Measurements from ENCODE around the gene TMPRSS11B.
"Not testable (repeated sequence)": the region's sequence is repeated elsewhere in the genome, so short reads cannot be mapped to it uniquely, and the experiment has no call there.

Gene TMPRSS11B

DNA sequence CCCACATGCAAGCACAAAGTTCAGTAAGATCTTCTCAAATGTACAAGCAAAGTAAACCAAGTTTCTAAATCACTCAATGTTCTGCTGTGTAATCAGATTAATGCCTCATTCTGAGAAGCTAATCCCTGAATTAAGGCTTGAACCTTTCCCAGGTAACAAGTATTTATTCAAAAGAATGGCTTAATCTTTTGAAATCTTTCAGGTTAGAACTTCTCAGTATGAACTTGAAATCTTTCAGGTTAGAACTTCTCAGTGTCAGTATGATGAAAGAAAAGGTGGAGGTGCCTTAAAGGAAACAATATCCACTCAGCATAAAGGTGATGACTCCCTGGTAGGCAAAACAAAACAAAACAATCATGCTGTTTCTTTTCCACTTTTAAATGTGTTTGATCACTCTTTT is 29.0 kb downstream of the TMPRSS11B start:
- no peak for DNase-seq

DNA sequence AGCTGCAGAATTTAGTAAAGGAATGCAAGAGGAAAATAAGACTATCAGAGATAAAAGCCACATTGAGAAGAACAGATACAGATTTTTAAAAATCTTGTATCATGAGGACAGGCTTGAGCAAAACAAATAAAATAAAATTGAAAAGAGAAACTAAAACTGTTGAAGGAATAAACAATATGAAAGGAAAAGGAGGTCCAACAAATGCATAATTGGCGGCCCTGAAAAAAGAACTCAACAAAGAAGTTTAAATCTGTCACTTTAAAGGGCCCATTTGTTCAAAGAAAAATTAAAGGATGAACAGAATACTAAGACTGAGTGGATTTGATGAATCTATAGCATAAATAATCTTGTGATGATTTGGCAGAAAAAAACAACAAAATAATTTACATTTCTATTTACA is 36.5 kb downstream of the TMPRSS11B start:
- no peak for DNase-seq

DNA sequence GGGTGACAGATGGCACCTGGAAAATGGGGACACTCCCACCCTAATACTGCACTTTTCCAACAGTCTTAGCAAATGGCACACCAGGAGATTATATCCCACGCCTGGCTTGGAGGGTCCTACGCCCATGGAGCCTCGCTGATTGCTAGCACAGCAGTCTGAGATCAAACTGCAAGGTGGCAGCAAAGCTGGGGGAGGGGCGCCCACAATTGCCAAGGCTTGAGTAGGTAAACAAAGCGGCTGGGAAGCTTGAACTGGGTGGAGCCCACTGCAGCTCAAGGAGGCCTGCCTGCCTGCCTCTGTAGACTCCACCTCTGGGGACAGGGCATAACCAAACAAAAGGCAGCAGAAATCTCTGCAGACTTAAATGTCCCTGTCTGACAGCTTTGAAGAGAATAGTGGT is 51.2 kb downstream of the TMPRSS11B start:
- DNase-seq = not testable (repeated sequence)

DNA sequence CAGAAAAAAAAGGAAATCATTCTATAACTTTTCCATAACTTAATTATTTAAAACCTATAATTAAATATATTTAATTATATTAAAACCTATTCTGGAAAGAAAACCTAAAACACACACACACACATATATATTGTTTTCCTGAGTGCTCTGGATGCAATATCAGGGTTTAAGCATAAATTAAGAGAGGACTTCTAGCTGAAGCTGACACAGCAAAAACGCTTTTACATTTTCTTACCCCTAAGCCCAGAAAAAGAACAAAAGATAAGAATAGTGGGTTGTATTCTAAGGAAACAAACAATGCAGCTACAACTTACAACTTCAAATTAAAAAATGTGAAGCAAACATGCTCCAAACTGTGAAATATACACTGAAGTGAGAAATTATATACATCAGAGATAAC is 52.3 kb downstream of the TMPRSS11B start:
- no peak for DNase-seq

DNA sequence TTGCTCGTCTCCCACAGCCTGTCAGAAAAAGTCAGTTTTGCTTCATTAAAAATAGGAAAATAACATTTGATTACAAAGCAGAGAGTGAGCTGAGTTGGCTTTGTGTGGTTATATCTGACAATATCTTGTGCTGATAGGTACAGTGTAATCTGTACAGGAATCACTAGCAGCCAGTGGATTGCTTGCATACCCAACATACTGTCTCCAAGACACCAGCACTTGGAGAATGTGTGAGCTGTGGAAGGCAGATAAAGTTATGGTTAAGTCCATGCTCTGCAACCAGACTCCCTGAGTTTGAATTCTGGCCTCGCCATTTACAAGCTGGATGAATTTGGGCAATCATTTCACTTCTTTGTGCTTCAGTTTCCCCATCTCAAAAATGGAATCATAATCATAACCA is 58.3 kb downstream of the TMPRSS11B start:
- no peak for DNase-seq

DNA sequence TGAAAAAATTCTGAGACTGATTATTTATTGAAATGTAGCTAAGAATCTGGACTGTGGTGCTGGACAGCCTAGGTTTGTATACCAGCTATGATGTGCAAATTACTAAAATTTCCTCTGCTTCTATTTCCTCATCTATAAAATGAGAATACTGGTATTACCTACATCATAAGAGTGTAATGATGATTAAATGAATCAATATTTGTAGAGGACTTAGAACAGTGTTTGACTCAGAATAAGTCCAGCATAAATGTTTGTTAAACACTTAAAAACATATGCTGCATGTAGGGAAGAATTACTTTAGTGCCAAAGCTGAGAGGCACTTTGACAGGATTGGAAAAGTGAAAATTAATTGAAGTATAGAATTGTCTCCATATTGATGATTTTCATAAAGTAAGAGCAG is 60.6 kb downstream of the TMPRSS11B start:
- no peak for DNase-seq

DNA sequence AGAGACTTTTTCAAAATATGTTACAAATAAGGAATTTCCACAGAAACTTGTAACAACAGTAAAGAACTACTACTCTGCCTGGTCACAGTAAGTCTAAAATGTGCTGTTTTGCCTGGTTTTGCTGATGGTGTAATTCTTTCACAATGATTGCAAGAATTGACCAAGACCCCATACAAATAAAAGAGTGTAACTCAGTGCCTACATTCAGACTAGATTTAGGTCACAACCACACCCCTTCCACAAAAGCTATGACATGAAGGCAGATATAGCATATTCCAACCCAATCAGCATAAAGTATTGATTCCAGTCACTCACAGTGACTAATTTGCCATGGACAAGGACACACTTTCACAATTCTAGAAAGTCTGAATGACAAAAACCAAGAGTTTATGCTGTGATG is 62.1 kb downstream of the TMPRSS11B start:
- no peak for DNase-seq

DNA sequence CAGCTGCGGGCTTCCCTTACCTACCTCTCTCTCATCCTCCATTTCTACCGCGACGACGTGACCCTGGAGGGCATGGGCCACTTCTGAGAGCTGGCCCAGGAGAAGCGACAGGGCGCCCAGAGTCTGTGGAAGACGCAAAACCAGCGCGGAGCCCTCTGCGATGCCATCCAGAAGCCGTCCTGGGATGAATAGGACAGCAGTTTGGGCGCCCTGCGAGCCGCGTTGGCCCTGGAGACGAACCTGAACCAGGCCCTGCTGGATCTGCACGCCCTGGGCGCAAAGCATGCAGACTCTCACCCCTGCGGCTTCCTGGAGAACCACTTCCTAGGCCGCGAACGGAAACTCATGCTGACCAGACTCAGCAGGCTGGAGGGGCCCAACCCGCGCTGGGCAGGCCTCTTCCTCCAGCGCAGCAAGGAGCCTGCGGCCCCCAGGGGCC is 63.1 kb downstream of the TMPRSS11B start:
- no peak for DNase-seq

DNA sequence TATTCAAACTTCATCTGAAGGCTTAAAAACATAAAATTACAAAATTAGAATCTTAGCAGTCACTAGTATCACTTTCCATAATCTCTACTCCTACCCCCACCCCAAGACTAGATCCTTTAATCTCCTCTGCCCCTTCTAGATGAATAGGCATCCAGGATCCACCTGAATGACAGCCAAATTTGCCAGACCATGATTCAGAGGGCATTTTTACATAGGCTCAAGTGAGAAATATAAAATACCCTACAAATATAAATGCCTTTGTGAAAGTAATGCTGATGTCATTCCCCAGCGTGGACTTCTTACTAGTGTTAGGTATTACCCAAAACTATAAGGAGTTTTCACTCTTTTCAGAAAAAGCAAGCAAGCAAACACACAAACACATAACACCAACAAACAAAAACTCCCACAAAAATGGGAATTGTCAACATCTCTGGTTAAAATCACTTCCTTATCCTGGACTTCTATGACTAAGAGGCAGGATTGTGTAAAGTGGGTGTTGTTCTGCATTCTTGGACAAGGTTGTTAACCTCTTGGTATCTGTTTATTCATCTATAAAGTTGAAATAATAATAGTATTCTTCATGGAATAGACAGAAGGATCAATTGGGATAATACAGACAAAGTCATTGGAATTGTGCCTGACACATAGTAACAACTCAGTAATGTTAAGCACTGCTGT is 64.5 kb downstream of the TMPRSS11B start:
- no peak for DNase-seq

DNA sequence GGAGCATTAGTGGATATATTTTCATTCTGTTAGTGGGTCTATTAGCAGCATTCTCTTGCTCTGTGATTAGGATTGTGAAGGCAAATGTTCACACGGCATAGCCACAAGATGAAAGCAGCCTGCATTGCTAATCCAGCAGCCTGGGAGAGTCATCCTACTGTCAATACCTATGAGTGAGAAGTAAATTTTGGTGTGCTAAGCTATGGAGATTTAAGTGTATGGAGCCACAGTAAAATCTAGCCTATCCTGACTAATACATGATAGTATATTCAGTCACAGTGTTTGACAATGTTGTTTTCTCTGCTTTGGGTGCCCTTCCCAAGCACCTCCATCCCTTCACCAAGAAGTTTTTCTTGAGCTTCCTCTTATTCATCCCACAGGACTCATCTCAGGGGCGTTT is 68.6 kb downstream of the TMPRSS11B start:
- DNase-seq = no peak
